DMS79 treated with DMSO at 0.1 percent for 48 hours (cell line): ENCODE measurements around the gene PVRIG.
"Not testable (repeated sequence)": the region's sequence is repeated elsewhere in the genome, so short reads cannot be mapped to it uniquely, and the experiment has no call there.

ENCODE experiments used
- DNase-seq: peaks from one replicate; lab custom pipeline; 2025; lab: John Stamatoyannopoulos, UW

The PVRIG gene

DNA sequence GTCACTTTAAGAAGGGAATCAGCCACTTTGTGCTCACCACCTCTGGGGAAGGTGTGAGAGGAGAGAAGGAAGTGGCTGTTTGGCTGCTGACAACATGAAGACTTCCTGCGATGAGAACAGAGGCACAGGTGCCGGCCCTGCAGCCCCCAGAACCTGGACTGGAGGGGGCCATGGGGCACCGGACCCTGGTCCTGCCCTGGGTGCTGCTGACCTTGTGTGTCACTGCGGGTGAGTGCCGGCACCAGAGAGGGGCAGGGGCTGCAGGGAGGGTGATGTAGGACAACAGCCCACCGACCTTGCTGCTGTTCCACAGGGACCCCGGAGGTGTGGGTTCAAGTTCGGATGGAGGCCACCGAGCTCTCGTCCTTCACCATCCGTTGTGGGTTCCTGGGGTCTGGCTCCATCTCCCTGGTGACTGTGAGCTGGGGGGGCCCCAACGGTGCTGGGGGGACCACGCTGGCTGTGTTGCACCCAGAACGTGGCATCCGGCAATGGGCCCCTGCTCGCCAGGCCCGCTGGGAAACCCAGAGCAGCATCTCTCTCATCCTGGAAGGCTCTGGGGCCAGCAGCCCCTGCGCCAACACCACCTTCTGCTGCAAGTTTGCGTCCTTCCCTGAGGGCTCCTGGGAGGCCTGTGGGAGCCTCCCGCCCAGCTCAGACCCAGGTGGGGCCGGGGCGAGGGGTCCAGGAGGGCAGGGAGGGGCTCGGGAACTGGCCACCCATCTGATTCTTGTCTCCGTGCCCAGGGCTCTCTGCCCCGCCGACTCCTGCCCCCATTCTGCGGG is at the start of gene PVRIG:
Gene PVRIG, plus strand, starts transcription at position 149 of the 785 bp plus-strand sequence. Its CDS starts 22 bp downstream, at position 171.
- DNase-seq = not testable (repeated sequence)

DNA sequence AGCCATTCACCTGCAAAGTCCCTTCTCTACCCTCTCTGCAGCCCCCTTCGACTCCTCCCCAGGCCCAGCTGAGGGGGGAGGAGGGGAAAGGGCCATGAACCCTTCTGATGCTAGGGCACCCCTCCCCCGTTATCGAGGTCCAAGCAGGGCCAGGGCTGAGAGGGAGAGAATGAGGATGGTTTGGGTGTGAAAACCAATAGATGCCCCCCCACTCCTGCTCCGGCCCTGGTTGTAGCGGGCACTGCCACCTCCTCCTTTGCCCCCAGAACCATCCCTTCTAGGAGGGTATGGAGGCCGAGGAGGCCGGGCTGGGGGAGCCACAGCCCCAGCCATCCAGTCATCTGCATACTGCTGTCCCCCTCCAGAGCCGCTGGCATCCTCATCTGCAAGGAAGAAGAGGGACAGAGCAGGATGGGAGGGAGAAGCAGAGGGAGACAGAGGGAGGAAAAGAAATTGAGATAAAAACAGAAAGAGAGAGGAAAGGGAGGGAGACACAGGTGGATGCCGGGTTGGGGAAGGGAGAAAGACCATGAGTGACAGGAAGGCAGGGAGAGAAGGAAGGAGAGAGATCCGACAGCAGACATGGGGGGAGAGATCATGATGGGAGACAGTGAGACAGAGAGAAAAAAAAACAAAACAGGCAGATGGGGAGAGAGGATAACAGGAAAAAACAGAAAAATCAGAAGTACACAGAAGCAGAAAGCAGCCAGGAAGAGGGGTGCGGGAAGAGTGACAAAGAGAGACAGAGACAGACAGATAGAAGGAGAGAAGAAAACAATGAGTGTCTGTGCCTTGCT is 49.5 kb upstream of the PVRIG start:
- no peak for DNase-seq

DNA sequence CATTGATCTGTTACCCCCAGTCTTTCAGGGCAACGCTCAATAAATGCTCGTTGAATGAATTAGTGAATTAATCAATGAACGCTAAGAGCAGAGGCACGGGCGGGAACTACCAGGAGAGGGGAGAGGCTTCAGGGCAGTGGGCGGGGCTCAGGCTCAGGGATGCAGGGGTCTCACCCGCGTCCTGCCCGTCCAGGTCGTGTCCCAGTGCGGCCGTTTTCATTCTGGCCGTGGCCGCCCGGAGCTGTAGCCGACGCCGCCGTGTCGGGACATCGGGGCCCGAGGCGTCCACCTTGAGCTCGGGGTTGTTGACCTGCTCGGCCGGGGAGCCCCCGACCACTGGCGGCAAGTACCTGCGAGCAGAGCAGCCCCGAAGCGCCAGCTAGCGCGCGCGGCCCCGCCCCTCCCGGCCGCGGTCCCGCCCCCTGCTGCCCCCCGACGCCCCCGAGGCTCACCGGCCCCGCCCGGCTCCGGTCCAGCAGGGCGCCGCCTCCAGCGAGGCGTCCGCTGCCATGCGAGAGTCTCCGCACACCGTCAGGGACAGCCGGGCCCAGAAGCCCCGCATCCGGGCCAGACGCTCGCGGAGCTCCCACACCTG is 48.6 kb upstream of the PVRIG start:
- no peak for DNase-seq

DNA sequence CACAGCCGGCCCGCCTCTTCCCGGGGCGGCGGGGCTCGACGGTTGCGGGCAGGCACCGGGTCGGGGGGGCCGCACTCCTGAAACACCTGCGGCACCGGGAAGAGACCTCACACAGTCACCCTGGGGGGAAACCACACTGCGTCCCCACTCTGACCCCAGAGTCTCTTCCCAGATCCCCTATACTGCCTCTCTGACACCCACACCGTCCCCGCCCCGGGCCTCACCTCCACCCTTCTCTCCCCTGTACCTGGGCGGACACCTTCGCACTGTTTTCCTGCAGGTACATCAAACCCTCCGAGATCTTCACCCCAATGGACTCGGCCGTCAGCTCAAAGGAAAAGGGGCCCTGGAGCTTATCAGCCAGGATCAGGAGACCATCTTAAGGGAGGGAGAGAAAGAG is 47.9 kb upstream of the PVRIG start:
- no peak for DNase-seq

DNA sequence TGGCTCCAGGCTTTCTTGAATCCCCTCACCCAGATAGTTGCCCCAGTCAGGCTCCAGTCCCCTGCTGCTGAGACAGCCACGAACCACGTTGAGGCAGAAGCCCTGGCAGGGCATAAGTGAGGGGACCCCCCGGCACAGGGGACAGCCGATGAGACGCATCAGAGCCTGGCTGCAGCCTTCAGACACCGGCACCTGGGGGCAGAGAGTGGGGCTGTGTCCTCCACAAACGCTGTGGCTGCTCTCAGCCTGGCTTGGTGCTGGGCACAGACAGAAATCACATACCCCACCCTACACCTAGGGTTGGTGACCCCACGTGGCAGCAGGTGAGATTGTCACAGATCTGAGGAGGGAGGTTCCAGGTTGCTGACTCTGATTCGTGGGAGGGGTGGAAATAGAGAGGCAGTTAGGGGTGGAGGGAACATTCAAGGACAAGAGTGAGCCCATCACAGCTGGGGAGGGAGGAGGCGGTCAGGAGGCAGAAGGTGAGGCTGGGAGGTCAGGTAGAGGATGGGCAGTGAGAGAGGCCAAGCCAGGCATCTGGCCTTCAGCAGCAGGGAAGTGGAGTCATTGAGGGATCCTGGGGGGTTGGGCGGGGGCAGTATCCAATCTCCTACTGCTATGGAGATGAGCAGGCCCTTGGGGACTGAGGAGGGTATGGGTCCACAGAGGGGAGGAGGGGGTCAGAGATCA is 45.8 kb upstream of the PVRIG start:
- no peak for DNase-seq

DNA sequence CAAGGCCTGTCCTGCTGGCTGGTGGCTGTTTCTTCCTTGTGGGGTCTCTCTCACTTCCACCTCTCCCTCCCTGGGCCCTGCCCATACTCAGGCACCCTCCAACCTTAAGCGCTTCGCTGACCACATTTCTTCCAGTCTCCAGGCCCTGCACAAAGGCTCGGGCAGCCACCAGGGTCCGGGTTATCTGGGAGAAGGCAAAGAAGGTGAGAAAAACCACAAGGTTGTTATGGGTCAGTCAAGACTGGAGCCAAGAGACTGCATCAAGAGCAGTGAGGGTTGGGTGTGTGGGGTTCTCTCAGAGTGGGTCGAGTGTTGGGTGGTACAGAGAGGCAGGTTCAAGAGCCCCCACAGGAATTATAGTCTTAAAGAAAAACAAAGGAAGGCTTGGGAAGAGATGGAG is 45.2 kb upstream of the PVRIG start:
- no peak for DNase-seq

DNA sequence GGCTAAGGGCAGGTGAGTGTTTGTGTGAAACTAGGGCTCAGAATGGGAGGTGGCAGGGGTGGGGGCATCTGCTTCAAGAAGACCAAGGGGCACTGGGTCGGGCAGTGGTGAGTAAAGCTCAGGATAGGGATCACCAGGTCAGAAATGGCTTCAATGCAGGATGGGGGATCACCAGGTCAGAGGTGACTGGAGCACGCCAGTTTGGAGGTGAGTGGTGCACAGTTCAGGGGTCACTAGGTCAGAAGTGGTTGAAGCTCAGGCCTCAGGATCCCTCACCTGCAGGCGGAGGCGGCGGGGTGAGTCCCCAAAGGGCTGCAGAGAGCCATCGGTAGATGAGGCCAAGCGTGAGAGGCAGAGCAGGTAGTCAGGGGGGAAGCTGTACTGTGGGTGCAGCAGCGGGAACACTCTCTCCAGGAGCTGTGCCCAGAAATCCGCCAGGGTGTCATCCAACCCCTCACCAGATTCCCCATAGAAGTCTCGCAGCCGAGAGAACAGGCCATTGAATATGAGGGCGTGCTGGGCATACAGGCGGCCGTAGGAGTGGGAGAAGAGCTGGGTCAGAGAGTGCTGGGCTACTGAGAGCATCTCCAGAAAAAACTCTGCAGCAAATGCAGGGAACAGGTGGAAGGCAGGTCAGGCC is 44.3 kb upstream of the PVRIG start:
- no peak for DNase-seq

DNA sequence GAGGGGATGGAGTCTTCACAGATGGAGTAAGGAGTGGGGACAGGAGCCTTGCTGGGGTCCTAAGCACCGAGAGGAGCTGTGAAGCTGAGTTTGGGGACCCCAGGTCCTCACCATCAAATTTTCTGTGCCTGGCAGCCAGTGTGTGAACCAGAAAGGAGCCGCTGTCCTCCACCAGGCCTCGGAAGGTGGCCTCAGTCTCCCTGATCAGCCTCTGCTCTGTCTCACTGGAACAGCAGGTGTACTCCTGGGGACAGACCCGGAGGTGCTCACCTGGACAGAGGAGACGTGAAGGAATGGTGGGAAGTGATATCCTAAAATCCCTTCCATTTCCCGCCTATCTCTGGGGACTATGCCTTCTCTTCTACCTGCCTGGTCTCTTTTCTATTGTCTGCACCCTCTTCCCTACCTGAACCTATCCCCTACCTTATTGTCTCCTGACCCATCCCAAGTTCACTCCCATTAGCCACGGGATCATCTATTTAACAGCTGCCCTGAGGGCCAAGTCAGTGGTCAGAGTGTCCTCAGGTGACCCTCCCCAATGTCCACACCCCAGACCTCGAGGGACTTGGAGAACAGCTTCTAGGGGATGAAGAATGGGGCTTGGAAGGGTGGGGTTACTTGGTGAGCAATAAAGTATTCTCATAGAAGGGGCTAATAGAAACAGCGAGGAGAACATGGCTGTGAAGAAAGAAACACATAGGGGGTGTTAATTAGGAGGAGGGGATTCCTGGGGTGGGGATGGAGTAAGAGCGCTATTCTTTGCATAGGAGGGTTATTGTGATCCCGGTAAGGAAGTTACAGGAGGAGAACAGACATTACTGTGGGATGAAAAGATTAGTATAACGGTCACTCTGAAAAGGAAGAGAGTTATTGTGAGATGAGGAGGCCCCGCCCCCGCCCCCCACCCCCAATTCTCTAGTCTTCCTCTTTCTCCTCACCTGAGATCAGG is 43.4 kb upstream of the PVRIG start:
- peak; percentile 10 for DNase-seq

DNA sequence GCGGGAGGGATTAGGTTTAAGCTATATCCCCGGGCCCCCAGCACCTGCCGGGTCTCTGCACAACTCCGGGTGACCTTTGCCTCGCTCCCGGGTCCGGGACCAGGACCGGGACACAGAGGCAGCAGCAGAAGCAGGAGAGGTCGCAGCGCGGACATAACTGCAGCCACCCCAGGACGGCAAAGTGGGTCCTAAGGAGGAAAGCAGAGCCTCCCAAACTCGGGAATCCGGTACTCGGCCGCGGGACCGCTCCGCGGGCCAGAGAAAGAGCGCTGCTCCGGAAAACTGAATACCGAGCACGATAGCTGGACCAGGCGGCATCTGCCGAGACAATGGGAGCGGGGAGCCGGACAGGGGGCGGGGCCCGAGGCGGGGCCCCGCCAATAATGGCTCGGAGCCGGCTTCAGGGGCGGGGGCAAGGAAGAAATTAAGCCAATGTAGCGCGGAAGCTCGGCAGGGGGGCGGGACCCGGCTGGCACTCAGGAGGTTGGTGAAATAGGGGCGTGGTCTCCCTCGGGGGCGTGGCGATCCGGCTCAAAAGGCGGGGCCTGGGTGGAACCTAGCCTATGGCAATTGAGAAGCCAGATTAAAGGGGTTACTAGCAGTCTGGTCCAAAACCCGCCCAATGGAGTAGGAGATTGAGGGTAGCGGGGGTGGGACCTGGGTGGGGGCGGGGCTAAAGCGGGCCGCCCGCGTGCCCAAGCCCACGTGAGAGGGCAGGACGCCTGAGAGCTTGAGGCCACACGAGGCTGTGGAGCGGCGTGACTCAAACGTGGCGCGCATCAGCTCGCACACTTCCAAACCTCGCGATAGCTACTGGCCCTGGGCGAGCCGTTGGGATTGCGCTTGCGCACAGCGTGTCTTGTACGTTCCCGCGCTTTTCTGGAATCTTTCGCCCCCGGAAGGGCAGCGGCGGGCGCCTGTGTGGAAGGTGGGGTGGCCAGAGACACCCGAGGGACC is 42.4 kb upstream of the PVRIG start, which contains the start of the genes GPC2 and STAG3:
Gene GPC2, minus strand, starts transcription at position 337 of the 957 bp plus-strand sequence. Its CDS starts 182 bp downstream, at position 155.
Gene STAG3, plus strand, starts transcription at position 874 of the 957 bp plus-strand sequence. CDS start 2,639 bp downstream, outside the sequence.
- DNase-seq = peak; percentile 93

DNA sequence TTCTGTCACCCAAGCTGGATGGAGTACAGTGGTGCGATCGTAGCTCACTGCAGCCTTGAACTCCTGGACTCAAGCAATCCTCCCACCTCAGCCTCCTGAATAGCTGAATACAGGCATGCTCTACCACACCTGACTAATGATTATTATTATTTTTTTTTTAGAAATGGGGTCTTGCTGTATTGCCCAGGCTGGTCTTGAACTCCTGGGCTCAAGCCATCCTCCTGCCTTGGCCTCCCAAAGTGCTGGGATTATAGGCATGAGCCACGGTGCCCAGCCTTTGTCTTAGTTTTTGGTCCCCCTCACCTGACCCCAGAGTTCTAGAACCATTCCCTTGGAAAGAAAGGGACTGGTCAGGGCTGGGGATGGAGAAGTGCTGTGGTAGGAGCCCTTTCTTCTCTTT is 39.7 kb upstream of the PVRIG start:
- not testable (repeated sequence) for DNase-seq

DNA sequence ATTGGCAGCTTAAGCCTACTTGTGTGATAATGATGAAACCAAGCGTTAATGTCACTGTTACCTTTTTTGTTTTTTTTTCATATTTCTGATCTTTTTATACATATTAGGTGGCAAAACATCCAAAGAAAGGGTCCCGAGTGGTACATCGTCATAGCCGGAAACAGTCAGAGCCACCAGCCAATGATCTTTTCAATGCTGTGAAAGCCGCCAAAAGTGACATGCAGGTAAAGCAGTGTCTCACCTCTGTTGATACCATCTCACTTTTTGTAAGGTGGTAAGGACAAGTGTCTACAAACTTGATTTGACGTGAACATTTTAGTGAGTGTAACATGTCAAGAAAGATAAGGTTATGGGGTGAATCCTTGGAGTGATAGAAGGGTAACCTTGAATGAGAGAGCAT is 37.1 kb upstream of the PVRIG start:
- DNase-seq = not testable (repeated sequence)

DNA sequence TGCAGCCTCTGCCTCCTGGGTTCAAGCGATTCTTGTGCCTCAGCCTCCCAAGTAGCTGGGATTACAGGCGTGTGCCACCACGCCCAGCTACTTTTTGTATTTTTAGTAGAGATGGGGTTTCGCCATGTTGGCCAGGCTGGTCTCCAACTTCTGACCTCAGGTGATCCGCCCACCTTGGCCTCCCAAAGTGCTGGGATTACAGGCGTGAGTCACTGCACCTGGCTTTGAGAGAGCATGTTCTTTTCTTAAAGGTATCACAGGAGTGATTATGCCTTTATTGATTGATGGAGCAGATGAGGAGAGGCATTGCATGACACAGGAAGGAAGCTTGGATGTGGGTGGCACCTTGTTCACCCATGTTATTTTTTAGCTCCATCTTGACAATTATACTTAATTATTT is 36.7 kb upstream of the PVRIG start:
- not testable (repeated sequence) for DNase-seq

DNA sequence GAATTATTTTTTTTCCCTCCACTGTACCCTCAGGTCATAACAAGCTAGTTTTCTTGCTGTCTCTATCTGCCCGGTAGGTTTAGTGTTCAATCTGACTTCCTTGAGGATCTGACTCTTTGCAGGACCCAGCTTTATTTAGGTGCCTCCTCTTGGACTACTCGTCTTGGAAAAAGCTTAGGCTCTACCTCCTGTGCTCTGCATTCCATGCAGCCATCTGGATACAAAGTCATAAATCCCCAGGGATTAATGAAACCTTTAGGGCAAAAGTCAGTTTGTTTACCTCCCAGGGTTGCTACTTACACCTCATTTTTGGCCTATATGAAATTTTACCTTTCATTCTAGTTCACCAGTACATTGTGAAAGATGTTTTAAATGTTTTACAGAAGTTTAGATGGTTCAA is 34.0 kb upstream of the PVRIG start:
- no peak for DNase-seq

DNA sequence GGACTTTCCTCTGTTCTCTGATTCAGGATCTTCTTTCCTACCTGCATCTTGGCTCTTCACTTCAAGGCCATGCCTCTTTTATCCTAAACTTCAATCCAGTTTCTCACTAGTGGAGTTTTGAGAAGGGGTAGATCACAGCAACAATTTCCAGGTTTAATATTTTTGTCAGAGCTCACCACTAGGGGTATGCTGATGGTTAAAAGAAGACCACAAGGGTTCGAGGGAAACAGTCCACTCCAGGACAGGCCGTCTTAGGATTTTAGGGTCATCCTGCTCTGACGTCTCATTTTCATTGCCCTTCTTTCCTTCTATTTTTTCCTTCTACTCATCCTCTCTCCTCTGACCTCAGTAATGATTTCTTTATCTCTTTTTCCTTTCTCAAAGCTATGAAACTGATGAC is 30.7 kb upstream of the PVRIG start:
- no peak for DNase-seq

DNA sequence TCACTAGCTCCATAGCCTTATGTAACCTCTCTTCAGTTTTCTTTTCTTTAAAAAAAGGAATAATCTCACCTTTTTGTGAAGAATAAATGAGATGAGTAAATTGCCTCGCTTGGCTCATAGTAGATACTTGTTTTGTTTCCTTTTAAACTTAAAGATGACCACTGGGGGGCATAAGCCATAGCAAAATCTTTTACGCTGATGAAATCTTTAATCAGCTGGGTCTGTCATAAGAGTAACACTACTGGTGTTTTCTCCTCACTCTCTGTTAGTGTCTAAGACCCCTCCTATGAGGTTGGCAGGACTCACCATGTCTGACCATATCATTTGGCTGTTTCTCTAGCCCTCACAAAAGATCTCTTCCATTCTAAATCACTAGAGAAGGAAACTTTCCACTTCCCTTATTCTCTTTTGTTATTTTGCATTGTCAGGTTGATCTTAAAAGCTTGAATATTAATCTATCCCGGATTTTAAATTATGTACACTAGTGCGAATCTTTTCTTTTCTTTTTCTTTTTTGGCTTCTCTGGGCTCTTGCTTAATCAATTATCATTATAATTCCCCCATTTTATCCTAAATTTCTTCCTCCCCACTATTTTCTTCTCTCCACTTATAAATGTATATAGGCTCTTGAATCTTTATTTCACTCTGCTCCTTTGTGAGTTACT is 29.6 kb upstream of the PVRIG start:
- DNase-seq = peak; percentile 4

DNA sequence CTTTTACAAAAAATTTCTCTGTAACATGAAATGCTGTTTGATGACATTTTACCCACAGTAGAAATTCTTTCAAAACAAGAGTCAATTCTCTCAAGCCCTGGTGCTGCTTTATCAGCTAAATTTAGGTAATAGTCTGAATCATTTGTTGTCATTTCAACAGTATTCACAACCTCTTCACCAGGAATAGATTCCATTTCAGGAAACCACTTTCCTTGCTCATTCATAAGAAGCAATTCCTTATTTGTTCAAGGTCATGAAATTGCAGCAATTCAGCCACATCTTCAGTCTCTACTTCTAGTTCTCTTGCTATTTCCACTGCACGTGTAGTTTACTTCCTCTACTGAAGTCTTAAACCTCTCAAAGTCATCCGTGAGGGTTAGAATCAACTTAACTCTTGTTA is 28.0 kb upstream of the PVRIG start:
- DNase-seq = no peak

DNA sequence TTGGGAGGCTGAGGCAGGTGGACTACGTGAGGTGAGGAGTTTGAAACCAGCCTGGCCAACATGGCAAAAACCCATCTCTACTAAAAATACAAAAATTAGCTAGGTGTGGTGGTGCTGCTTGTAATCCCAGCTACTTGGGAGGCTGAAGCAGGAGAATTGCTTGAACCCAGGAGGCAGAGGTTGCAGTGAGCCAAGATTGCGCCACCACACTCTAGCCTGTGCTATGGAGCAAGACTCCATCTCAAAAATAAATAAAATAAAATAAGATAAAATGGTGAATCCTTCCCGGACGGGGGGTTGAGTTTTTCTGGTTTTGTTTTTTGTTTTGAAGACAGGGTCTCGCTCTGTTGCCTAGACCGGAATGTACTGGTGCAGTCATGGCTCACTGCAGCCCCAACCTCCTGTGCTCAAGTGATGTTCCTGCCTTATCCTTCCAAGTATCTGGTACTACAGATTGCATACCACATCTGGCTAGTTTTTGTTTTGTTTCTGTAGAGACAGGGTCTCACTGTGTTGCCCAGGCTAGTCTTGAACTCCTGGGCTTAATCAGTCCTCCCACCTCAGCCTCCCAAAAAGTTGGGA is 27.4 kb upstream of the PVRIG start:
- not testable (repeated sequence) for DNase-seq

DNA sequence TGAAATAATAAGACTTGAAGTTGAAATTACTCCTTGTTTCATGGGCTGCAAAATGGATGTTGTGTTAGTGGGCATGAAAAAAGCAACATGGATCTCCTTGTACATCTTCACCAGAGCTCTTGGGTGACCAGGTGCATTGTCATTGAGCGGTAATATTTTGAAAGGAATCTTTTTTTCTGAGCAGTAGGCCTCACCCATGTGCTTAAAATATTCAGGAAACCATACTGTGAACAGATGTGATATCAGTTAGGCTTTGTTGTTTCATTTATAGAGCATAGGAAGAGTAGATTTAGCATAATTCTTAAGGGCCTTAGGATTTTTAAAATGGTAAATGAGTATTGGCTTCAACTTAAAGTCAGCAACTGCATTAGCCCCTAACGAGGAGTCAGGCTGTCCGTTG is 26.8 kb upstream of the PVRIG start:
- DNase-seq = no peak
